K562 (cell line): ENCODE measurements around the gene CHCHD4. TPM values are rescaled to one million over a fixed set of nuclear protein-coding genes. Genes with fewer than 3 reads are reported as not detected.

Experiments used
- ARHGAP35 ChIP-seq: fragments of 450-650 bp; IDR thresholded peaks from 2 replicates; pipeline ENCODE4 v1.6.1; 2018; ENCODE audit not compliant: partially characterized antibody
- CHD2 ChIP-seq: IDR thresholded peaks from 2 replicates; pipeline ENCODE4 v1.6.1; 2011; ENCODE audit warnings: low read depth, low read length
- CREB5 ChIP-seq: fragments of 250-450 bp; sonication (Bioruptor Pico); IDR thresholded peaks from 2 replicates; pipeline ENCODE4 v1.5.0; 2020; ENCODE audit warnings: mild to moderate bottlenecking
- LARP7 ChIP-seq: fragments of 450-650 bp; IDR thresholded peaks from 2 replicates; pipeline ENCODE4 v1.6.1; 2016
- MITF ChIP-seq: IDR thresholded peaks from 2 replicates; pipeline ENCODE4 v1.6.1; 2014; ENCODE audit warnings: antibody characterized with exemption
- POLR2A ChIP-seq: fragments of 450-650 bp; conservative IDR thresholded peaks from 2 replicates; pipeline ENCODE4 v1.6.1; 2016
- RBBP5 ChIP-seq: fragments of 200-600 bp; sonication (generic); IDR thresholded peaks from 2 replicates; pipeline ENCODE4 v1.6.1; 2012; ENCODE audit warnings: borderline replicate concordance, mild to moderate bottlenecking, low read length, control low read depth, inconsistent platforms; ENCODE audit not compliant: insufficient read depth, poor library complexity, severe bottlenecking
- RFX1 ChIP-seq: fragments of 450-650 bp; IDR thresholded peaks from 2 replicates; pipeline ENCODE4 v1.6.1; 2016; ENCODE audit warnings: mild to moderate bottlenecking, moderate library complexity
- SMARCA4 ChIP-seq: fragments of 450-650 bp; IDR thresholded peaks from 2 replicates; pipeline ENCODE4 v1.6.1; 2016
- STAT6 ChIP-seq: sonication (generic); formaldehyde crosslinking; IDR thresholded peaks from 2 replicates; pipeline ENCODE4 v1.8.1; 2023; ENCODE audit warnings: mild to moderate bottlenecking, missing genetic modification reagents
- TEAD2 ChIP-seq: fragments of 450-650 bp; IDR thresholded peaks from 2 replicates; pipeline ENCODE4 v1.6.1; 2016; ENCODE audit warnings: missing genetic modification characterization, control low read depth, missing compliant biosample characterization
- ZZZ3 ChIP-seq: fragments of 450-650 bp; IDR thresholded peaks from 2 replicates; pipeline ENCODE4 v1.6.1; 2016; ENCODE audit warnings: antibody characterized with exemption, mild to moderate bottlenecking, moderate library complexity
- polyA plus RNA-seq, 8 experiments: library from polyadenylated mRNA; depleted of rRNA in 4 of 8; stranded (reverse) in 5 of 8; unstranded in 3 of 8; fragments of >200 nt; fragmentation: Nextera tagmentation in 2 of 8; fragmentation: Illumina TruSeq in 1 of 8; extraction: Ambion mirVana in 2 of 8; extraction: Trizol in 1 of 8; gene quantifications; 2 replicates each; pipeline versions ENCODE4 v1.2.1 to v1.2.3, GENCODE V29; 2011 to 2014; ENCODE audit warnings: inconsistent platforms in 1 of 8, missing spikeins in 1 of 8
- total RNA-seq, 7 experiments: library from RNA; depleted of rRNA in 6 of 7; stranded (reverse); fragments of >200 nt in 6 of 7; fragmentation: Illumina TruSeq in 2 of 7; extraction: Trizol in 2 of 7; gene quantifications; 2 replicates each; pipeline versions ENCODE4 v1.2.1 to v1.2.3, GENCODE V29; 2011 to 2021; ENCODE audit warnings: low replicate concordance in 1 of 7
- TF ChIP-seq, protein P1 (sequence below), 2 experiments: IDR thresholded peaks; 2 replicates each; pipeline ENCODE4 v1.6.1; 2011; ENCODE audit warnings: borderline replicate concordance in 1 of 2, control low read depth in 1 of 2, low read depth in 1 of 2, low read length in 1 of 2, mild to moderate bottlenecking in 1 of 2, mixed read lengths in 1 of 2, moderate library complexity in 1 of 2; ENCODE audit not compliant: insufficient read depth in 1 of 2, insufficient read length in 1 of 2, poor library complexity in 1 of 2, severe bottlenecking in 1 of 2; ENCODE audit errors: extremely low read depth in 1 of 2
- TF ChIP-seq, protein P2 (sequence below): fragments of 250-450 bp; sonication (Bioruptor Pico); IDR thresholded peaks from 2 replicates; pipeline ENCODE4 v1.5.0; 2021; ENCODE audit warnings: mild to moderate bottlenecking, moderate library complexity
- TF ChIP-seq, protein P3 (sequence below): sonication (generic); IDR thresholded peaks from 2 replicates; pipeline ENCODE4 v1.6.1; 2016

The CHCHD4 gene
- total and polyA plus RNA-seq, 9 of the 15 experiments (the other 6 are each of a cell fraction or from before 2014, with no cell fraction given) = 55.4 to 225 (median 77.2) TPM

GRCh38 chr3:14123308-14124222 lies 1.1 kb downstream of the CHCHD4 start (continued):
- TF ChIP-seq RBBP5 (no peak), CREB5 (CRISPR knock-in tag) (no peak), STAT6 (CRISPR knock-in tag) (no peak), SMARCA4 (0 out of 2 replicates have a peak, but pooled peaks have one; percentile 20), CHD2 (no peak), MITF (0 out of 2 replicates have a peak, but pooled peaks have one; percentile 10), ZZZ3 (no peak), ARHGAP35 (peak; percentile 56), POLR2A (no peak), LARP7 (no peak), TEAD2 (tag) (no peak), RFX1 (no peak)
- TF ChIP-seq, protein P1, sequence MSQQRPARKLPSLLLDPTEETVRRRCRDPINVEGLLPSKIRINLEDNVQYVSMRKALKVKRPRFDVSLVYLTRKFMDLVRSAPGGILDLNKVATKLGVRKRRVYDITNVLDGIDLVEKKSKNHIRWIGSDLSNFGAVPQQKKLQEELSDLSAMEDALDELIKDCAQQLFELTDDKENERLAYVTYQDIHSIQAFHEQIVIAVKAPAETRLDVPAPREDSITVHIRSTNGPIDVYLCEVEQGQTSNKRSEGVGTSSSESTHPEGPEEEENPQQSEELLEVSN (IDR thresholded peaks at IDR 0.05; ENCODE audit: borderline replicate concordance in 1 of 2, extremely low read depth in 1 of 2, insufficient read depth in 1 of 2, insufficient read length in 1 of 2, low read depth in 1 of 2, low read length in 1 of 2, poor library complexity in 1 of 2, severe bottlenecking in 1 of 2) = no peak
- TF ChIP-seq, protein P2, sequence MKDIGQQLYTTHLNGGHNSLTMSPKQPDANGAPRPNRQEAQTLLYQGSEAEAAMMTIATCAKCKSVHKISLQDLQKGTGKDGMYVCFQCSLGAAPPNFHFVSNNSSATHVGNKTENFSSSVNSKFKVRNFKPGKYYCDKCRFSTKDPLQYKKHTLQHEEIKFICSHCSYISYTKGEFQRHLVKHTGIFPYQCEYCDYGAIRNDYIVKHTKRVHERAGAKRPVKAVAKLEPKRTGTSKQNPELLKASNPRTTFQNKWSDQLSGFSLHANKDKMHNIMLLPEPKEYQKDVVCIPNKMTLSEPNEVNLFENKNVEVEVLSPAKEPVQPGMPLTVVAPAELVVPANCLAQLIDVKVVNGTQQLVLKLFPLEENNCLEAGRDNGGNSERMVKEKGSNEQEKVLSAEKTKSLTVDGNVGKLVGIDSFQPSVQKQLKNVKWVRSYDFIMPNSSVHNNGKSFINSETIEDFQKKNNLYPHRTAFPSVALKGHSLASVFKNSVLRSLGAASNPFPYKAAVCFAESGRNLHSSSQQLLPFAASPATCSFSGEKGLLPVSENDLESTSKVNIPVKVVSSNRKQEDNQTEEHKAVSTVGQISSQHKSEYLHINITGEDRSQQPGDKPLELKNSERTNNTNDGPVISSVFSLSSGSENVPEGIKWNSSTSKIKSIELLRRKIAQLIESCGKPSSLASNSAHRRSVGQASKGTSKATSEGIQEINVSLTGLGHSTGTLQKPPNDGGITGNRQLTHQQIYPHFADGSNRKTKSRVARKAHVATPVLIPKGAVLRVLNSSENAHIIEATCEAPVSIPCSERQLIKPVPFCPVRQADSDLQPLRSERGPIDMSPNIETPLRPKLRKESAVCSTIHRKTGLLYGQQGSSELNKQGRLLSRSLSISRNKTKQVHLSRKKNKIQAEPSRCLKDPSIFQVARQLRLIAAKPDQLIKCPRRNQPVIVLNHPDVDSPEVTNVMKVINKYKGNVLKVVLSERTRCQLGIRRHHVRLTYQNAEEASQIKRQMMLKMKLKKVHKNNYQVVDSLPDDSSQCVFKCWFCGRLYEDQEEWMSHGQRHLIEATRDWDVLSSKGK (CRISPR knock-in tag) = no peak
- TF ChIP-seq, protein P3, sequence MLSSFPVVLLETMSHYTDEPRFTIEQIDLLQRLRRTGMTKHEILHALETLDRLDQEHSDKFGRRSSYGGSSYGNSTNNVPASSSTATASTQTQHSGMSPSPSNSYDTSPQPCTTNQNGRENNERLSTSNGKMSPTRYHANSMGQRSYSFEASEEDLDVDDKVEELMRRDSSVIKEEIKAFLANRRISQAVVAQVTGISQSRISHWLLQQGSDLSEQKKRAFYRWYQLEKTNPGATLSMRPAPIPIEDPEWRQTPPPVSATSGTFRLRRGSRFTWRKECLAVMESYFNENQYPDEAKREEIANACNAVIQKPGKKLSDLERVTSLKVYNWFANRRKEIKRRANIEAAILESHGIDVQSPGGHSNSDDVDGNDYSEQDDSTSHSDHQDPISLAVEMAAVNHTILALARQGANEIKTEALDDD = peak; percentile 66; the same call in 1 of the 2 replicates
